OCI-LY3 (cell line): ENCODE data around the gene SLFN5.

Experiments
- H2AFZ ChIP-seq: fragments of 200-600, 300-600 bp; shearing (Covaris generic); 2 replicates; pipeline ENCODE4 v1.6.0; 2014; ENCODE audit warnings: antibody characterized with exemption, low read depth, low read length
- H3K27ac ChIP-seq: fragments of 200-600, 300-600 bp; sonication (generic); 2 replicates; pipeline ENCODE4 v1.5.1; 2014; ENCODE audit warnings: mild to moderate bottlenecking, low read length, moderate library complexity, mixed read lengths
- H3K27me3 ChIP-seq: fragments of 200-600, 300-600 bp; sonication (generic); 2 replicates; pipeline ENCODE4 v1.6.1; 2014; ENCODE audit warnings: low read depth, low read length, mixed read lengths
- H3K36me3 ChIP-seq: fragments of 200-600, 300-600 bp; sonication (generic); replicated peaks from 2 replicates; pipeline ENCODE3; 2014; ENCODE audit warnings: low read depth, low read length, mixed read lengths
- H3K4me1 ChIP-seq: fragments of 300-600, 200-600 bp; sonication (generic); 2 replicates; pipeline ENCODE4 v1.6.1; 2014; ENCODE audit warnings: low read length, mixed read lengths
- H3K4me2 ChIP-seq: fragments of 200-600, 300-600 bp; sonication (generic); 2 replicates; pipeline ENCODE4 v1.6.1; 2014; ENCODE audit warnings: low read length, mixed read lengths
- H3K4me3 ChIP-seq: fragments of 300-600, 200-600 bp; sonication (generic); 2 replicates; pipeline ENCODE4 v1.5.1; 2014; ENCODE audit warnings: antibody characterized with exemption, mild to moderate bottlenecking, low read length, moderate library complexity
- H3K79me2 ChIP-seq: fragments of 300-600, 200-600 bp; shearing (Covaris generic); 2 replicates; pipeline ENCODE4 v1.6.1; 2014; ENCODE audit warnings: mild to moderate bottlenecking, low read length, mixed read lengths
- H3K9ac ChIP-seq: fragments of 300-600, 200-600 bp; shearing (Covaris generic); 2 replicates; pipeline ENCODE4 v1.6.0; 2014; ENCODE audit warnings: mild to moderate bottlenecking, low read length, moderate library complexity
- H3K9me3 ChIP-seq: fragments of 200-600, 300-600 bp; shearing (Covaris generic); 2 replicates; pipeline ENCODE4 v1.6.1; 2014; ENCODE audit warnings: low read length, mixed read lengths; ENCODE audit not compliant: insufficient read depth
- H4K20me1 ChIP-seq: fragments of 200-600, 300-600 bp; sonication (generic); 2 replicates; pipeline ENCODE4 v1.6.1; 2016; ENCODE audit warnings: low read length, mixed read lengths; ENCODE audit not compliant: insufficient read depth
- CTCF ChIP-seq: fragments of 200-600, 300-600 bp; sonication (generic); IDR thresholded peaks from 2 replicates; pipeline ENCODE4 v1.5.1; 2014; ENCODE audit warnings: antibody characterized with exemption, low read length, low read depth
- EZH2phosphoT487 ChIP-seq: fragments of 200-600 bp; shearing (Covaris generic); IDR thresholded peaks from 2 replicates; pipeline ENCODE4 v1.6.1; 2018; ENCODE audit warnings: antibody characterized with exemption, mixed run types, low read depth

The SLFN5 gene

GRCh38 chr17:35212668-35213067, 30.2 kb upstream of the SLFN5 start:
- Histone ChIP-seq H3K27me3 (no peaks in the 10 kb centered on the region), H3K79me2 (no peaks in the 10 kb centered on the region), H3K9ac (no peak overlapping the region), H2AFZ (no peak overlapping the region), H3K4me2 (no peak overlapping the region), H3K36me3 (no peaks in the 10 kb centered on the region), H4K20me1 (no peaks in the 10 kb centered on the region), H3K4me3 (no peak overlapping the region), H3K27ac (no peak overlapping the region), H3K4me1 (peaks cover 37% of the 10 kb centered on the region), H3K9me3 (no peaks in the 10 kb centered on the region)
- TF ChIP-seq EZH2phosphoT487, result no peak
- TF ChIP-seq CTCF, result no peak

GRCh38 chr17:35213412-35213940, 29.4 kb upstream of the SLFN5 start:
- H3K4me2 ChIP-seq, result no peak overlapping the region
- no peaks in the 10 kb centered on the region for H3K9me3 ChIP-seq
- no peak overlapping the region for H3K27ac ChIP-seq
- peaks cover 39% of the 10 kb centered on the region for H3K4me1 ChIP-seq
- no peak overlapping the region for H3K9ac ChIP-seq
- no peaks in the 10 kb centered on the region for H3K79me2 ChIP-seq
- no peaks in the 10 kb centered on the region for H3K36me3 ChIP-seq
- TF ChIP-seq EZH2phosphoT487, result no peak
- TF ChIP-seq CTCF, result no peak
- H4K20me1 ChIP-seq, result no peaks in the 10 kb centered on the region
- no peak overlapping the region for H3K4me3 ChIP-seq
- no peaks in the 10 kb centered on the region for H3K27me3 ChIP-seq
- H2AFZ ChIP-seq, result no peak overlapping the region

GRCh38 chr17:35214192-35214591, 28.7 kb upstream of the SLFN5 start:
- Histone ChIP-seq H3K27me3 (no peaks in the 10 kb centered on the region), H3K4me1 (peaks cover 46% of the 10 kb centered on the region), H3K79me2 (no peaks in the 10 kb centered on the region), H2AFZ (peak overlapping the region; percentile 23; the same call in 1 of the 2 replicates), H3K27ac (peak overlapping the region; percentile 86), H3K9ac (peak overlapping the region; percentile 49; the same call in 1 of the 2 replicates), H3K4me3 (peak overlapping the region; percentile 45), H3K9me3 (no peaks in the 10 kb centered on the region), H3K36me3 (no peaks in the 10 kb centered on the region), H4K20me1 (no peaks in the 10 kb centered on the region), H3K4me2 (peak overlapping the region; percentile 63)
- TF ChIP-seq CTCF (no peak), EZH2phosphoT487 (no peak)

GRCh38 chr17:35214631-35215273, 28.1 kb upstream of the SLFN5 start:
- TF ChIP-seq EZH2phosphoT487 (no peak), CTCF (no peak)
- H3K79me2 ChIP-seq, result no peaks in the 10 kb centered on the region
- peak overlapping the region; percentile 49; the same call in 1 of the 2 replicates for H3K9ac ChIP-seq
- H3K4me3 ChIP-seq, result peak overlapping the region; percentile 45
- peaks cover 47% of the 10 kb centered on the region for H3K4me1 ChIP-seq
- H3K36me3 ChIP-seq, result no peaks in the 10 kb centered on the region
- no peaks in the 10 kb centered on the region for H4K20me1 ChIP-seq
- H3K4me2 ChIP-seq, result peak overlapping the region; percentile 63
- no peaks in the 10 kb centered on the region for H3K27me3 ChIP-seq
- H3K27ac ChIP-seq, result peak overlapping the region; percentile 86
- H3K9me3 ChIP-seq, result no peaks in the 10 kb centered on the region
- peak overlapping the region; percentile 23; the same call in 1 of the 2 replicates for H2AFZ ChIP-seq
